Neural progenitor cell (in vitro differentiated cells): ENCODE measurements around the gene BLTP3B. TPM values are rescaled to one million over a fixed set of nuclear protein-coding genes. Genes with fewer than 3 reads are reported as not detected.

Source experiments
- DNase-seq: peaks from one replicate; pipeline ENCODE4 v3.0.0-alpha.2; 2016; ENCODE audit warnings: low spot score
- H2AFZ ChIP-seq: fragments of 200-600 bp; sonication (generic); replicated peaks from 2 replicates; pipeline ENCODE4 v1.6.1; 2016; ENCODE audit warnings: antibody characterized with exemption
- H3F3A ChIP-seq: fragments of 200-600 bp; sonication (generic); 2 replicates; pipeline ENCODE4 v1.6.1; 2016; ENCODE audit warnings: antibody characterized with exemption, low read depth
- H3K27ac ChIP-seq: fragments of 200-600 bp; sonication (generic); 2 replicates; pipeline ENCODE4 v1.5.1; 2016; ENCODE audit warnings: mild to moderate bottlenecking
- H3K27me3 ChIP-seq: fragments of 200-600 bp; sonication (generic); 2 replicates; pipeline ENCODE4 v1.6.1; 2016; ENCODE audit warnings: mild to moderate bottlenecking, moderate library complexity
- H3K36me3 ChIP-seq: fragments of 200-600 bp; sonication (generic); 2 replicates; pipeline ENCODE4 v1.5.1; 2016
- H3K4me1 ChIP-seq: fragments of 200-600 bp; sonication (generic); 2 replicates; pipeline ENCODE4 v1.6.1; 2016; ENCODE audit warnings: mixed run types
- H3K4me2 ChIP-seq: fragments of 200-600 bp; sonication (generic); 2 replicates; pipeline ENCODE4 v1.6.1; 2016
- H3K4me3 ChIP-seq: fragments of 200-600 bp; sonication (generic); 2 replicates; pipeline ENCODE4 v1.5.1; 2016
- H3K79me2 ChIP-seq: fragments of 200-600 bp; sonication (generic); 2 replicates; pipeline ENCODE4 v1.6.1; 2016; ENCODE audit warnings: low read depth
- H3K9ac ChIP-seq: fragments of 200-600 bp; sonication (generic); 2 replicates; pipeline ENCODE4 v1.6.1; 2016
- H3K9me3 ChIP-seq: fragments of 200-600 bp; sonication (generic); 2 replicates; pipeline ENCODE4 v1.5.1; 2016; ENCODE audit warnings: low read depth
- H4K20me1 ChIP-seq: fragments of 200-600 bp; sonication (generic); 2 replicates; pipeline ENCODE4 v1.6.1; 2016; ENCODE audit warnings: low read depth
- H3K27ac Mint-ChIP-seq: 3 replicates; pipeline ENCODE4 v1.8.0; 2021; ENCODE audit warnings: mixed read lengths
- H3K27me3 Mint-ChIP-seq: 2 replicates; pipeline ENCODE4 v1.8.0; 2022; ENCODE audit warnings: low read depth, mild to moderate bottlenecking, inconsistent platforms, moderate library complexity, mixed read lengths; ENCODE audit not compliant: insufficient read depth
- H3K36me3 Mint-ChIP-seq: 3 replicates; pipeline ENCODE4 v1.8.0; 2021; ENCODE audit warnings: mixed read lengths
- H3K4me1 Mint-ChIP-seq: 3 replicates; pipeline ENCODE4 v1.8.0; 2021; ENCODE audit warnings: mixed read lengths
- H3K4me3 Mint-ChIP-seq: 3 replicates; pipeline ENCODE4 v1.8.0; 2021; ENCODE audit warnings: mild to moderate bottlenecking, moderate library complexity, mixed read lengths
- H3K9me3 Mint-ChIP-seq: 3 replicates; pipeline ENCODE4 v1.8.0; 2020; ENCODE audit warnings: mixed read lengths
- CTCF ChIP-seq: fragments of 200-600 bp; sonication (generic); IDR thresholded peaks from 2 replicates; pipeline ENCODE4 v1.5.1; 2017; ENCODE audit warnings: antibody characterized with exemption, mild to moderate bottlenecking
- EZH2 ChIP-seq: fragments of 200-600 bp; sonication (generic); IDR thresholded peaks from 2 replicates; pipeline ENCODE4 v1.6.1; 2017; ENCODE audit warnings: antibody characterized with exemption, mild to moderate bottlenecking, moderate library complexity
- EZH2phosphoT487 ChIP-seq: fragments of 200-600 bp; sonication (generic); IDR thresholded peaks from 2 replicates; pipeline ENCODE4 v1.6.1; 2017; ENCODE audit warnings: antibody characterized with exemption
- total RNA-seq: library from RNA; depleted of rRNA; stranded (reverse); fragments of >200 nt; gene quantifications from 2 replicates; pipeline ENCODE4 v1.2.3, GENCODE V29; 2015; ENCODE audit warnings: low replicate concordance

Gene BLTP3B
- total RNA-seq, 1 donor from 2014 or later: 16.7 TPM

GRCh38 chr12:100166232-100166631 lies 23.6 kb upstream of the BLTP3B start:
- H3K27me3 Mint-ChIP-seq: peaks cover 8% of the 10 kb centered on the region
- H3K9me3 Mint-ChIP-seq: no peaks in the 10 kb centered on the region
- H3K27ac ChIP-seq: no peak overlapping the region
- no peaks in the 10 kb centered on the region for H3K9me3 ChIP-seq
- H3K36me3 Mint-ChIP-seq: peaks cover 4% of the 10 kb centered on the region
- no peak overlapping the region for H3K27ac Mint-ChIP-seq
- no peaks in the 10 kb centered on the region for H3K27me3 ChIP-seq
- H3F3A ChIP-seq: no peaks in the 10 kb centered on the region
- no peaks in the 10 kb centered on the region for H3K36me3 ChIP-seq
- no peak overlapping the region for H3K9ac ChIP-seq
- no peak for DNase-seq
- H2AFZ ChIP-seq: no peak overlapping the region
- no peak overlapping the region for H3K4me3 ChIP-seq
- H4K20me1 ChIP-seq: no peaks in the 10 kb centered on the region
- H3K4me2 ChIP-seq: no peak overlapping the region
- H3K4me1 Mint-ChIP-seq: peaks cover 19% of the 10 kb centered on the region
- H3K4me3 Mint-ChIP-seq: no peak overlapping the region
- TF ChIP-seq CTCF (no peak), EZH2 (no peak), EZH2phosphoT487 (no peak)
- no peaks in the 10 kb centered on the region for H3K79me2 ChIP-seq
- peaks cover 8% of the 10 kb centered on the region for H3K4me1 ChIP-seq

DNA sequence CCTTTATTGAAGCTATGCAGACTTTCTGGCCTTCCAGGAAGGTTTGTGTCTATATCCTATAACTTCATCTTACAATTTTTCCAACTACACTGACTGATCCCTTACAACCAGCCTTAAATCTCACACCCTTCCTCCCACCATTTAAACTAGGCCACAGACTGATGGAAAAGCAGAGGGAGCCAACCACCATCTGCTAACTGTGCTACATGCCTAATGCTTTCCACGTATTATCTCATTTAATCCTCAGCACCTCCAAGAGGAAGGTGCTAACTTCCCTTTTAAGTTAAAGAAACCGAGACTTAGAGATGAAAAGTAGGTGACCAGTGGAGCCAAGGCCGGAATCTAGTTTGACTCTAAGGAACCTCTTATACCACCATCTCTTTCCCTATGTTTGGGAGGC lies 22.7 kb upstream of the BLTP3B start:
- H3K27ac Mint-ChIP-seq: no peak overlapping the region
- H3K27ac ChIP-seq: no peak overlapping the region

DNA sequence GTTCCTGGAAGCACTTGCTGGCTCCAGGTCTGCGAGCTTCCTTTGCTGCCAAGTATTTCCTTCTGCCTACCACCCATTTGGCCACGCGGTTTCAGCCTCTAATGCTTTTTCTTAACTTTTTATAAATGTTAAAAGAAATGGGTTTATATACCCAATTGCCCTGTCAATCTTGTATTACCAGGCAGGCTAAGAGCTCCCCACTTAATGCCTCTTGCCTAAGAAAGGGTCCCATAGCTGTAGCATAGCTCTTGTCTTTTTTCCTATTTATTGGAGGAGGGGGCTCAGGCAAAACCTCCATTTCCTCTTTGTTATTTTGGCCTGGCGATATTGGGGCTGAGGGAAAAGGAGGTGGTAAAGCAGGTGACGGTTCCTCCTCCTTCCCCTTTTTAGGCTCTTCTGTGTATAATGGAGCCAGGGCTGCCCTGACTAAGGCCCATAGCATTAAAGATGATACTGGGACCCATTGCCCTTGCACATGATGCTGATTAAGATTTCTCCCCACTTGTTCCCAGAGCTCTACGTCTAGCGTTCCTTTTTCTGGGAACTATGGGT lies 21.6 kb upstream of the BLTP3B start:
- Mint-ChIP-seq H3K4me1 (peaks cover 19% of the 10 kb centered on the region), H3K9me3 (no peaks in the 10 kb centered on the region), H3K36me3 (peaks cover 4% of the 10 kb centered on the region), H3K27ac (no peak overlapping the region), H3K4me3 (peak overlapping the region; percentile 85), H3K27me3 (peaks cover 8% of the 10 kb centered on the region)
- H3K79me2 ChIP-seq: no peaks in the 10 kb centered on the region
- no peaks in the 10 kb centered on the region for H4K20me1 ChIP-seq
- H3K9me3 ChIP-seq: no peaks in the 10 kb centered on the region
- no peak for DNase-seq
- H3K27ac ChIP-seq: no peak overlapping the region
- no peaks in the 10 kb centered on the region for H3K36me3 ChIP-seq
- H2AFZ ChIP-seq: no peak overlapping the region
- H3K27me3 ChIP-seq: no peaks in the 10 kb centered on the region
- peaks cover 8% of the 10 kb centered on the region for H3K4me1 ChIP-seq
- H3K4me3 ChIP-seq: no peak overlapping the region
- H3F3A ChIP-seq: no peaks in the 10 kb centered on the region
- no peak overlapping the region for H3K9ac ChIP-seq
- TF ChIP-seq EZH2phosphoT487: no peak
- no peak for TF ChIP-seq CTCF
- no peak for TF ChIP-seq EZH2
- H3K4me2 ChIP-seq: peak overlapping the region; percentile 65

More for the DNA sequence above, 22.7 kb upstream of the BLTP3B start:
- Histone ChIP-seq H3K4me1 (peaks cover 8% of the 10 kb centered on the region), H3K4me2 (no peak overlapping the region), H3K4me3 (no peak overlapping the region), H4K20me1 (no peaks in the 10 kb centered on the region), H3K27me3 (no peaks in the 10 kb centered on the region), H3K9ac (no peak overlapping the region), H2AFZ (no peak overlapping the region), H3F3A (no peaks in the 10 kb centered on the region), H3K36me3 (no peaks in the 10 kb centered on the region), H3K9me3 (no peaks in the 10 kb centered on the region), H3K79me2 (no peaks in the 10 kb centered on the region)
- no peak for TF ChIP-seq EZH2
- TF ChIP-seq CTCF: no peak
- TF ChIP-seq EZH2phosphoT487: no peak
- no peak overlapping the region for H3K4me3 Mint-ChIP-seq
- DNase-seq: no peak
- peaks cover 4% of the 10 kb centered on the region for H3K36me3 Mint-ChIP-seq
- H3K9me3 Mint-ChIP-seq: no peaks in the 10 kb centered on the region
- H3K4me1 Mint-ChIP-seq: peaks cover 19% of the 10 kb centered on the region
- H3K27me3 Mint-ChIP-seq: peaks cover 8% of the 10 kb centered on the region
